H9 (cell line): Measurements from ENCODE around the gene PTEN. TPM values are rescaled to one million over a fixed set of nuclear protein-coding genes. Genes with fewer than 3 reads are reported as not detected.

Experiments used
- DNase-seq: peaks from one replicate; pipeline ENCODE4 v3.0.0-alpha.2; 2017
- H2AFZ ChIP-seq: one replicate; pipeline ENCODE4 v1.6.1; 2013; ENCODE audit warnings: mild to moderate bottlenecking, low read length, control low read depth, moderate library complexity
- H2AK5ac ChIP-seq: 2 replicates; pipeline ENCODE4 v1.6.1; 2013; ENCODE audit warnings: low read length, control low read depth, mixed read lengths; ENCODE audit not compliant: insufficient read length
- H2BK120ac ChIP-seq: one replicate; pipeline ENCODE4 v1.6.1; 2013; ENCODE audit warnings: low read depth, mild to moderate bottlenecking, low read length, control low read depth, inconsistent platforms; ENCODE audit not compliant: poor library complexity, severe bottlenecking
- H2BK12ac ChIP-seq: 2 replicates; pipeline ENCODE4 v1.6.1; 2013; ENCODE audit warnings: low read length, control low read depth, mixed read lengths, low read depth; ENCODE audit not compliant: insufficient read length
- H2BK15ac ChIP-seq: 2 replicates; pipeline ENCODE4 v1.6.1; 2013; ENCODE audit warnings: low read depth, low read length, control low read depth
- H2BK20ac ChIP-seq: one replicate; pipeline ENCODE4 v1.6.1; 2013; ENCODE audit warnings: low read depth, mild to moderate bottlenecking, low read length, control low read depth, inconsistent platforms; ENCODE audit not compliant: poor library complexity, severe bottlenecking
- H2BK5ac ChIP-seq: 2 replicates; pipeline ENCODE4 v1.6.1; 2013; ENCODE audit warnings: low read length, control low read depth, mixed read lengths; ENCODE audit not compliant: insufficient read length
- H3K14ac ChIP-seq: 2 replicates; pipeline ENCODE4 v1.6.1; 2013; ENCODE audit warnings: low read length, control low read depth; ENCODE audit not compliant: insufficient read depth
- H3K18ac ChIP-seq: 2 replicates; pipeline ENCODE4 v1.6.1; 2013; ENCODE audit warnings: low read depth, mild to moderate bottlenecking, mixed read lengths, low read length, control low read depth; ENCODE audit not compliant: insufficient read length
- H3K23ac ChIP-seq: 2 replicates; pipeline ENCODE4 v1.6.1; 2013; ENCODE audit warnings: low read length, control low read depth, mixed read lengths, low read depth; ENCODE audit not compliant: insufficient read length
- H3K23me2 ChIP-seq: 2 replicates; pipeline ENCODE4 v1.6.1; 2013; ENCODE audit warnings: low read depth, mild to moderate bottlenecking, mixed read lengths, low read length, control low read depth; ENCODE audit not compliant: insufficient read length, poor library complexity, severe bottlenecking
- H3K27ac ChIP-seq: 2 replicates; pipeline ENCODE4 v1.5.1; 2013; ENCODE audit warnings: low read length, control low read depth, mixed read lengths, low read depth; ENCODE audit not compliant: insufficient read length
- H3K27me3 ChIP-seq: 2 replicates; pipeline ENCODE4 v1.6.1; 2013; ENCODE audit warnings: low read length, control low read depth, inconsistent platforms; ENCODE audit not compliant: insufficient read depth
- H3K4ac ChIP-seq: 2 replicates; pipeline ENCODE4 v1.6.1; 2013; ENCODE audit warnings: low read depth, mild to moderate bottlenecking, control low read depth, inconsistent platforms, low read length, moderate library complexity
- H3K4me1 ChIP-seq: 2 replicates; pipeline ENCODE4 v1.6.1; 2013; ENCODE audit warnings: low read length, control low read depth, inconsistent platforms; ENCODE audit not compliant: insufficient read depth
- H3K4me2 ChIP-seq: 2 replicates; pipeline ENCODE4 v1.6.1; 2013; ENCODE audit warnings: low read length, control low read depth, mixed read lengths; ENCODE audit not compliant: insufficient read length, insufficient read depth
- H3K56ac ChIP-seq: 2 replicates; pipeline ENCODE4 v1.6.1; 2013; ENCODE audit warnings: low read depth, mild to moderate bottlenecking, mixed read lengths, low read length, control low read depth; ENCODE audit not compliant: insufficient read length
- H3K79me1 ChIP-seq: 2 replicates; pipeline ENCODE4 v1.6.1; 2013; ENCODE audit warnings: low read depth, mild to moderate bottlenecking, moderate library complexity, low read length, control low read depth, inconsistent platforms; ENCODE audit not compliant: insufficient read depth, poor library complexity, severe bottlenecking
- H3K79me2 ChIP-seq: 2 replicates; pipeline ENCODE4 v1.6.1; 2013; ENCODE audit warnings: low read length, control low read depth, inconsistent platforms; ENCODE audit not compliant: insufficient read depth
- H3K9ac ChIP-seq: 2 replicates; pipeline ENCODE4 v1.6.1; 2013; ENCODE audit warnings: low read length, control low read depth, mixed read lengths; ENCODE audit not compliant: insufficient read length; ENCODE audit errors: extremely low read depth
- H3K9me3 ChIP-seq: one replicate; pipeline ENCODE4 v1.6.1; 2013; ENCODE audit warnings: low read depth, low read length, inconsistent platforms; ENCODE audit not compliant: control insufficient read depth
- H3T11ph ChIP-seq: one replicate; pipeline ENCODE4 v1.6.1; 2013; ENCODE audit warnings: mild to moderate bottlenecking, low read length, control low read depth, inconsistent platforms
- H4K20me1 ChIP-seq: one replicate; pipeline ENCODE4 v1.6.1; 2013; ENCODE audit not compliant: control insufficient read depth, insufficient read length, insufficient read depth
- H4K5ac ChIP-seq: 2 replicates; pipeline ENCODE4 v1.6.1; 2013; ENCODE audit warnings: low read depth, mild to moderate bottlenecking, mixed read lengths, low read length, control low read depth; ENCODE audit not compliant: insufficient read length
- H4K8ac ChIP-seq: replicated peaks from 2 replicates; pipeline ENCODE4 v1.6.1; 2013; ENCODE audit warnings: low read length, control low read depth, mixed read lengths, low read depth; ENCODE audit not compliant: insufficient read length
- H4K91ac ChIP-seq: 2 replicates; pipeline ENCODE4 v1.6.1; 2013; ENCODE audit warnings: low read depth, mild to moderate bottlenecking, moderate library complexity, mixed read lengths, low read length, control low read depth; ENCODE audit not compliant: insufficient read length
- H3K27ac Mint-ChIP-seq, 3 experiments: 2 replicates in 2 of 3; 3 replicates in 1 of 3; pipeline ENCODE4 v1.8.0; 2020 to 2021; ENCODE audit warnings: mixed read lengths in 3 of 3, mild to moderate bottlenecking in 1 of 3, moderate library complexity in 1 of 3
- H3K27me3 Mint-ChIP-seq: 2 replicates; pipeline ENCODE4 v1.8.0; 2021; ENCODE audit warnings: low read depth, mild to moderate bottlenecking, moderate library complexity, mixed read lengths
- H3K36me3 Mint-ChIP-seq, 3 experiments: 2 replicates in 2 of 3; 3 replicates in 1 of 3; pipeline ENCODE4 v1.8.0; 2020 to 2021; ENCODE audit warnings: low read depth in 3 of 3, mixed read lengths in 3 of 3; ENCODE audit not compliant: insufficient read depth in 1 of 3
- H3K4me1 Mint-ChIP-seq, 2 experiments: 2 replicates each; pipeline ENCODE4 v1.8.0; 2020; ENCODE audit warnings: mixed read lengths in 2 of 2
- H3K4me3 Mint-ChIP-seq, 2 experiments: 2 replicates in 1 of 2; 3 replicates in 1 of 2; pipeline ENCODE4 v1.8.0; 2020 to 2021; ENCODE audit warnings: mild to moderate bottlenecking in 2 of 2, mixed read lengths in 2 of 2, moderate library complexity in 1 of 2
- H3K9me3 Mint-ChIP-seq, 2 experiments: 2 replicates in 1 of 2; 3 replicates in 1 of 2; pipeline ENCODE4 v1.8.0; 2020; ENCODE audit warnings: mild to moderate bottlenecking in 2 of 2, mixed read lengths in 2 of 2, moderate library complexity in 1 of 2
- CTCF ChIP-seq: fragments of 200-600 bp; sonication (generic); conservative IDR thresholded peaks from 3 replicates; pipeline ENCODE4 v1.8.0; 2021; ENCODE audit warnings: antibody characterized with exemption, mild to moderate bottlenecking
- WGBS: extraction: QIAGEN DNeasy Blood & Tissue Kit; methylation state at CpG from one replicate; pipeline ENCODE4 v1.1.7; 2013; ENCODE audit warnings: missing lambda C conversion rate, low lambda C conversion rate, mixed read lengths; ENCODE audit not compliant: insufficient read length; ENCODE audit errors: extremely low coverage; 5-methylcytosine and 5-hydroxymethylcytosine counted together
- total RNA-seq: library from RNA; stranded (reverse); gene quantifications from 2 replicates; pipeline ENCODE4 v1.2.1, GENCODE V29; 2021

The PTEN gene
- total RNA-seq, 1 experiment from 2014 or later: 52.8 TPM

- Mint-ChIP-seq H3K36me3 (peaks cover 1 to 16% (median 7%) of the 10 kb centered on the region in 3 experiments; a peak in 5 of 7 replicates), H3K4me1 (peaks cover 41 to 49% of the 10 kb centered on the region in 2 experiments), H3K27me3 (no peaks in the 10 kb centered on the region), H3K4me3 (no peak overlapping the region), H3K9me3 (no peaks in the 10 kb centered on the region), H3K27ac (peak overlapping the region in 1 of 3 experiments; percentile 50; a peak in 1 of 7 replicates)
- Histone ChIP-seq H3K4ac (no peak overlapping the region), H3K23ac (no peak overlapping the region), H4K5ac (no peak overlapping the region), H3K18ac (no peak overlapping the region), H3K9ac (no peak overlapping the region), H2BK20ac (no peak overlapping the region), H2AK5ac (no peak overlapping the region), H3K27me3 (no peaks in the 10 kb centered on the region), H3K14ac (no peak overlapping the region), H2BK15ac (no peak overlapping the region), H4K91ac (no peak overlapping the region), H4K8ac (no peak overlapping the region), H3K4me2 (no peak overlapping the region), H3K27ac (no peak overlapping the region), H3K9me3 (no peaks in the 10 kb centered on the region), H2AFZ (no peak overlapping the region), H3K56ac (no peak overlapping the region), H3K79me1 (peaks cover 5% of the 10 kb centered on the region), H2BK120ac (no peak overlapping the region), H2BK5ac (no peak overlapping the region), H2BK12ac (no peak overlapping the region), H3K79me2 (peaks cover 2% of the 10 kb centered on the region; the same call in 1 of the 2 replicates), H4K20me1 (no peaks in the 10 kb centered on the region), H3T11ph (no peak overlapping the region), H3K4me1 (no peaks in the 10 kb centered on the region; the same call in 1 of the 2 replicates), H3K23me2 (no peaks in the 10 kb centered on the region)
- no peak for TF ChIP-seq CTCF
- WGBS: no CpG with 5 or more reads among the region's 2 CpGs
- DNase-seq: no peak
Observed at GRCh38 chr10:87925570-87925969, 62.1 kb downstream of the PTEN start.
